Limb (tissue), 2 donors: ENCODE measurements around the gene UBE2L3.
"Not testable (repeated sequence)": the region's sequence is repeated elsewhere in the genome, so short reads cannot be mapped to it uniquely, and the experiment has no call there.

Source experiments
- DNase-seq, 2 donors: peaks; one replicate each; pipeline ENCODE4 v3.0.0-alpha.2; 2016; ENCODE audit errors: extremely low spot score in 2 of 2

UBE2L3 gene

DNA sequence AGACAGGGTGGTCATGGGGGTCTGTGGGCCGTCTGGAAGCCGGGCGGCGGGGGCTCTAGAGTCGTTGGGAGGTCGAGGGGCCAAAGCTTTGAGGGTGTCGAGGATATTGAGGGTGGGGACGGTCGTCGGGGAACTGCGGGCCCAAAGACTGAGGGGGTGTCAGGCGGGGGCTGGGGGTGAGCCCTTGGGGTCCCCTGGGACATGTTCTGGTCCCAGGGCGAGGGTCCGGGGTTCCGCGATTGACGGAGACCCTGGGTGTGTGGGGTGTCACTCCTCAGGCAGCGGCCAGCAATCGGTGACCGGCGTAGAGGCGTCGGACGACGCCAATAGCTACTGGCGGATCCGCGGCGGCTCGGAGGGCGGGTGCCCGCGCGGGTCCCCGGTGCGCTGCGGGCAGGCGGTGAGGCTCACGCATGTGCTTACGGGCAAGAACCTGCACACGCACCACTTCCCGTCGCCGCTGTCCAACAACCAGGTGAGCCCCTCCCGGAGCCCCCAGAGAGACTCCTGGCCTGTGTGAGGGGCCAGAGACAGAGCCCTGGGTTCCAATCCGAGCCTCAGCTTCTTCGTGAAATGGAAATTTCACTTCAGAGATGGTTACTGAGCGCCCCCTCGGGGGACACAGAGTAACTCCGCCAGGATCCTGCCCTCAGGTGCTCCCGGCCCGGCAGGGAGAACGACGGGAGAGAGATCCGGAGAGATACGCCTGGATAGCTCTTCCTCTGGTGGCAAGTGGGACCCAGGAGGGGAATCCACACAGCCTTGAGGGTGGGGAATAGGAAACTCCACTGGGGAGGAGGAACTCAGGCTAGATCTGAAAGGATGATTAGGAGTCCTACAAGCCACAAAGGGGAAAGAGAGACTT is 75.3 kb downstream of the UBE2L3 start:
- DNase-seq, result peak in 1 of 2 donors; percentile 68

DNA sequence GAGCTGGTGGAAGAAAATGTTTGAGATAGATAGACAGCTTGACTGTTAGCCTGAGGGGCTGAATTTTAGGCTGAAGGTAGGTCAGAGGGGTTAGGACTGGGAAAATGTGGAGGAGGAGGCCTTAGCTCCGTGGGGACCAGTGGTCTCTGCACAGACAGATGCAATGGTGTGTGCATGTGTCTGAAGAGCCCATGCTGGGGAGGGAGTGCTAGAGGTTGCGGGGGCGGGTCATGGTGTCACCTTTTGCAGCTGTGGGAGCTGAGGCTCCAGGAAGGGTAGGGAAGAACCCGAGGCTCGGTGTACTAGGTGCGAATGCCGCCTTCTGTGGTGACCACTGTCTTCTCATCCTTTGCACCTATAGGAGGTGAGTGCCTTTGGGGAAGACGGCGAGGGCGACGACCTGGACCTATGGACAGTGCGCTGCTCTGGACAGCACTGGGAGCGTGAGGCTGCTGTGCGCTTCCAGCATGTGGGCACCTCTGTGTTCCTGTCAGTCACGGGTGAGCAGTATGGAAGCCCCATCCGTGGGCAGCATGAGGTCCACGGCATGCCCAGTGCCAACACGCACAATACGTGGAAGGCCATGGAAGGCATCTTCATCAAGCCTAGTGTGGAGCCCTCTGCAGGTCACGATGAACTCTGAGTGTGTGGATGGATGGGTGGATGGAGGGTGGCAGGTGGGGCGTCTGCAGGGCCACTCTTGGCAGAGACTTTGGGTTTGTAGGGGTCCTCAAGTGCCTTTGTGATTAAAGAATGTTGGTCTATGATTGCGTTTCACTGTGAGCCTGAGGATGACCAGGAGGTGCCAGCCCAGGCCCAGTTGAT is 76.2 kb downstream of the UBE2L3 start:
- DNase-seq, result no peak

DNA sequence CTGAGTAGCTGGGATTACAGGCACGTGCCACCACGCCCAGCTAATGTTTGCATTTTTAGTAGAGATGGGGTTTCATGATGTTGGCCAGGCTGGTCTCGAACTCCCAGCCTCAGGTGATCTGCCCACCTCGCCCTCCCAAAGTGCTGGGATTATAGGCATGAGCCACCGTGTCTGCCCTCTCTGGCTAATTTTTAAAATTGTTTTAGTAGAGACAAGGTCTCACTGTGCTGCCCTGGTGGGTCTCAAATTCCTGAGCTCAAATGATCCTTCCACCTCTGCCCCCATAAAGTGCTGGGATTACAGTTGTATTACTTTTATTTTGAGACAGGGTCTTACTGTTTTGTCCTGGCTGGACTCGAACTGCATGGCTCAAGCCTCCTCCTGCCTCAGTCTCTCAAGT is 78.0 kb downstream of the UBE2L3 start:
- not testable (repeated sequence) for DNase-seq

GRCh38 chr22:21646608-21647590 is 79.4 kb downstream of the UBE2L3 start:
- peak; percentile 86 to 90 for DNase-seq

DNA sequence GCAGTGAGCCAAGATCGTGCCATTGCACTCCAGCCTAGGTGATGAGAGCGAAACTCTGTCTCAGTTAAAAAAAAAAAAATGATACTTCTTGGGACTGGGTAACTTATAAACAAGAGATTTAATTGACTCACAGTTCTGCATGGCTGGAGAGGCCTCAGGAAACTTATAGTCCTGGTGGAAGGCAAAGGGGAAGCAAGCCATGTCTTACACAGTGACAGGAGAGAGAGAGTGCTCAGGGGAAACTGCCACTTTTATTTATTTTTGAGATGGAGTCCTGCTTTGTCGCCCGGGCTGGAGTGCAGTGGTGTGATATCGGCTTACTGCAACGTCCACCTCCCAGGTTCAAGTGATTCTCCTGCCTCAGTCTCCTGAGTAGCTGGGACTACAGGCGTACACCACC is 82.8 kb downstream of the UBE2L3 start:
- no peak for DNase-seq

DNA sequence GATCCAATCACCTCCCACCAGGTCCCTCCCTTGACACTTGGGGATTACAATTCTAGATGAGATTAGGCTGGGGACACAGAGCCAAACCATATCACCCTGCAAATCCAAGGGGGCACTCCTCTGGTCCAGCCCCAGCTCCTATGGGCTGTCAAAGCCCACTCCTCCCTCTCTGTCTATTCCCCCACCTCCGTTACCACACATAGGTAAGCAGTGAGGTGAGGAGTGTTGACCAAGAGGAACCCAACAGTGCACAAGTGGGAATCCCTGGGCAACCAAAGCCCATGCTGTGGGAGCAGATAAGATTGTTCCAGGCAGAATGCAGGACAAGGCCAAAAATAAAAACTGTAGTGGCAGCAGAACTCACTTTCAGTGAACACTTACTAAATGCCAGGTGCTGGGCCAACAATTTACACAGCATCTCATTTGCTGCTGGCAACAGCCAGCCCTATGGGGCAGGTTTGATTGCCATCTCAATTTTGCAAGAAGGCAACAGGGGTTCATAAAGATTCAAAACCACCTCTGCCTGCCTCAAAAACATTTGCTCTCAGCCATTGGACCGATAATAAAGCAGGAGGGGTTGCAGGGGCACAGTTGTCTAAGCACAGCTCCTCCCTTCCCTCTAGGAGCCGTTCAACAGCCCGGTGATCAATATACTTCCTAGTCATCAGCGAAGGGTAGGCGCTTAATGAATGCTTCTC is 83.5 kb downstream of the UBE2L3 start:
- DNase-seq, result no peak

DNA sequence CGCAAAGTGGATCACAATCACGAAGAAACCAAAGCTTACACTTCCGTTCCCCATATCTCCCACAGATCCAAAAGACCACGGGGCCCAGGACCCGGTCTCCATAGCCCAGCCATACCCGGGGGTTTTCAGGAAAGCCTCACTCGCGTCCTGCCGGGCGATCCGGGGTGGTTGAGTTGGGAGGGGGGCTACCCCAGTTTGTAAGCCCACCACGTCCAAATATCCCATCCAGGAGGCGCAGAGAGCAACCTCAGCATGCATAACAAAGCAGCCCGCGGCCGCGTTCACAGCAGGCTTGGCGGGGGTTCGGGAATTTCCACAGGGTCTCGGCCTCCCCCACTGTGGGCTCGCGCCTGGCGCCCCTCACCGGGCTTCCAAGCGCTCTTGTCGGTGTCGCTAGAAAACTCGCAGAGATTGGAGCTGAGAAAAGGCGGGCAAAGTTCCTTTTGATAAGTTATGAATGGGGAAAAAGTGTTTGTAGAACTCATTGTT is 84.1 kb downstream of the UBE2L3 start:
- DNase-seq, result no peak

DNA sequence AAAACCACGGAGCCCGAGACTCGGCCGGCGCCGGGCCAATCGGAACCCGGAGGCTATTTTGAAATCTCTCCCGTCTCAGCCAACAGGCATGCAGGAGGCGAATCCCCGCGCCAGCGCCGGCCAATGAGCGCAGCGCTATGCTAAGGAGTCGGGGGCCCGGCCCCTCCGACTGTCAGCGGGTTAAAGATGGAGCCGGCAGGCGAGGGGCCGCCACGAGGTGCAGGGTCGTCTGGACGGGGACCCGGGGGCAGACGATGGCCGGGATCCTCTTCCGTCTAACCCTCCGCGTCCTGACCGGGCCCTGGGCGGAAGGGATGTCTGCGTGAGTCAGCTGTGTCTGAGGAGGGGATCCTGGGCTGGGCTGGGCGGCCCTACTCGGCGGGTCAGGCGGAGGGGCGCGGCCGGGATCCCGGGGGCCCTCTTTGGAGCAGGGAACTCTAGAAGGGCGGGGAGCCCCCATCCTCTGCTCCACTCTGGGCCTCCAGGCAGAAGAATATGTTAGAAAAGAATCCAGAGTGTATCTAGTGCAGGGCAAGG is 84.6 kb downstream of the UBE2L3 start:
- DNase-seq, result peak; percentile 92 to 93

- DNase-seq, result no peak
These were observed 85.3 kb downstream of the UBE2L3 start for GRCh38 chr22:21652547-21653545.

- no peak for DNase-seq
These were observed 89.5 kb downstream of the UBE2L3 start for GRCh38 chr22:21657020-21657359.

DNA sequence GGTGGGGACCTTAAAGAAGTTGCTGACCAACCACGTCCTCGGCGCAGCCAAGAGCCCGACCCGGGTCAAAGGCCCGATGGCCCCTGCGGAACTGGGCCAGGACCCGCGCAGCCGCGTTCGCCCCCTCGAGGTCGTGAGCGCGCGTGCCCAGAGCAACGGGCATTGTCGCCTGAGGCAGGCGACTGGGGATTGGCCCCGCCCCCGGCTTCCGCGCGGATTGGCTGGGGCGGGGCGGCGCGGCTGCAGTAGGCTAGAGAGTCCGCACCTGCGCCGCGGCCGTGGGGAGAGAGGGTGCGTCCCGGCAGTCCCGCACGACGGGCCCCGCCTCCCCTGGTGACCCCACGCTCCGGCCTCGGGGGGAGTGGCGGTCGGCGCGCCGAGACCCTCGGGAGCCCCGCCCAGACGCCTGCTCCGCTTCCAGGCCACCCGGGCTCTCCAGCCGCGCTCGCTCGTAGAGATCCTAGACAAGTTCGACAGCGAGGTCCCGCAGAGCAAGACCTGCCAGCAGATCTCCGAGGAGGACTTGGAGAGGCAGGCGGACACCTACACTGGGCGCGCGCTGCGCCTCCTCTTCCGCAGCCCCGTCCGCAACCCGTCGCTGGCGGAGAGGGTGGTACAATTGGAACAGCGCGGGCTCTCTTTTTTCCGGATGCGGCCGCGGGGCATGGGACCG is 90.0 kb downstream of the UBE2L3 start:
- peak; percentile 50 to 81 for DNase-seq

GRCh38 chr22:21659864-21660525 is 92.5 kb downstream of the UBE2L3 start:
- DNase-seq, result no peak

GRCh38 chr22:21660904-21661303 is 93.4 kb downstream of the UBE2L3 start:
- DNase-seq, result no peak

- no peak for DNase-seq
These were observed 94.5 kb downstream of the UBE2L3 start for GRCh38 chr22:21661991-21662390.

DNA sequence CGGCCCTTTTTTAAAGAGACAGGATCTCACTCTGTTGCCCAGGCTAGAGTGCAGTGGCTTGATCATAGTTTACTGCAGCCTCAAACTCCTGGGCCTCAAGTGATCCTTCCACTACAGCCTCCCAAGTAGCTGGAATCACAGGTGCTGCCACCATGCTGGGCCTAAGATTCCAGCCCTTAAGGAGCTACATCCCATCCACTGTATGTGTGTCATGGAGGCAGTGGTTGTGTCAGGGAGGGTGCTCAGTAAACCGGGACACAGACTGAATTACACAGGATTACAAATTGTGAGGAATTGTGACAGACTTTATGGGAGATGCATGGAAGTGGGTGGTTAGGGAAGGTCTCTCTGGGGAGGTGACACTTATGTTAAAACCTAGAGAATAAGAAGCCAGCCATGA is 96.2 kb downstream of the UBE2L3 start:
- no peak for DNase-seq

DNA sequence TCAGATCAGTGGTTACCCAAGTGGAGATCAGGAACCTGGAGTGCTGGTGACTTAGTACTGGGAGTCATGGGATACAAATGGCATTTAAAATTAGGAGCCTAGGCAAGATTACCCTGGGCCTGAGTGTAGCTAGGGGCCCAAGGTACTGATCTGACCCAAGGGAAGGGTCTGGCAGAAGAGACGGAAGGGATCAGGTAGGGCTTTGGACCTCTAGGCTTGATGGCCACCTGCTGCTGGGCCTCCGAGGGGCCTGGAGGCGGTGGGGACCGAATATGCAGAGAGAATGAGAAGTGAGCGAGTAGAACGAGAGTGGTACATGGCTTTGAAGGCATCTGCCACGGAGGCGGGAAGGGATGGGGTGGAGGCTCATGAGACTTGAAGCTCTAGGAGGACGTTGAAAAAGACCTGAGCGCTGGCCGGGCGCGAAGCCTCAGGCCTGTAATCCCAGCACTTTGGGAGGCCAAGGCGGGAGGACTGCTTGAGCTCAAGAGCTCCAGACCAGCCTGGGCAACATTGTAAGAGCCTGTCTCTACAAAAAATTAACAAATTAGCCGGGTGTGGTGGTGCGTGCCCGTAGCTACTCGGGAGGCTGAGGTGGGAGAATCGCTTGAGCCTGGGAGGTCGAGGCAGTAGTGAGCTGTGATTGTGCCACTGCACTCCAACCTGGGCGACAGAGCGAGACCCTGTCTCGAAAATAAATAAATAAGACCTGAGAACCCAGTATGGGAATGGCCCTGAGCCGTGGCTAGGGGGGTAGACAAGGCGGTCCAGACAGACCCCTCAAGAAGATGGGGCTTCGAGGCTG is 97.7 kb downstream of the UBE2L3 start:
- DNase-seq, result no peak

GRCh38 chr22:21666786-21667185 is 99.3 kb downstream of the UBE2L3 start:
- DNase-seq, result no peak
